ENCODE results near the gene ATP6V1G2.
"Not testable (repeated sequence)": the region's sequence is repeated elsewhere in the genome, so short reads cannot be mapped to it uniquely, and the experiment has no call there.

The ATP6V1G2 gene

DNA sequence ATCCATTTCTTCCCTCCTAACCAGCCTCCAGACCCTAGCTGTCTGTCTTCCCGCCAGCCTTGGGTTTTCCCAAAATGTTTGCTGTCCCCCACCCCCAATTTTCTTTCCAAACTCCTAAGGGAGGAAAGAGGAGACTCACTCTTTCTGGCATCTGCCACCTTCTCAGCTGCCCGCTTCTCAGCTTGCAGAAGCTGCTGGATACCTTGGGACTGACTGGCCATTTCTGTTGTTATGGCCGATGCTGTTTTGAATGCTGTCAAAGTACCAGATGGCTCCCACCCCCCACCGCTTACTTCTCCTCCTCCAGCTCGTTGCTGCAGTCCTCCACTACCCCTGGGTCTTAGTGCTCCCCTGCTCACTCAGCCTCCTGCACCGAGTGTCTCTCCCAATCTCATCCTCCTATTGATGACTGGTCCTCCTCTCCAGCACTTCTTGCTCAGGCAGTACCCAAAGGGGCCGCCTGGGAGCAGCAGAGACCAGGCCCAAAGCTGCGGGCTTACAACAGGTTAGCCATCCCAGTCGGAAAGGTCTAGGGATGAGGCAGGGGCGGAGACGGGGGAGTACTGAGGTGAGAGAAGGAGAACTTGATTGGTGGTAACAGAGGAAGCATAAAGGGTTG, at the start of gene ATP6V1G2:
Gene ATP6V1G2, minus strand, starts transcription at position 270 of the 619 bp plus-strand sequence. Its CDS starts 49 bp downstream, at position 221.
- DNase-seq: peak; percentile 80 to 85

DNA sequence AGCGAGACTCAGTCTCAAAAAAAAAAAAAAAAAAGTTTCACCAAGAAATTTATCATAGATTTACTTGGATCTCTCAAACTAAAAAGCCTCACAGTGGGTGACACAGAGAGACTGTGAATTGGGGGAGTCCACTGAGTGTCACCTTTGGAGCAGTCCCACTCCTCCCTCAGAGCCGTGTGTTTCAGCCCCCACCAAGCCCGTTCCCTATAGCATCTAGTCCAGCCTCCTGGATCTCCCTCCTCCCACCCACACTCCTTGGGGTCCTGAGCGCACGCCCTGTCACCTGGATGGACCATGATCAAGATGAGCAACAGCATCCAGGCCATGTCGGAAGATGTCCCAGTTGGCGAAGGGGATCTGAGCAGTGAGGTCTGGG, 46.0 kb upstream of the ATP6V1G2 start:
- DNase-seq: no peak

DNA sequence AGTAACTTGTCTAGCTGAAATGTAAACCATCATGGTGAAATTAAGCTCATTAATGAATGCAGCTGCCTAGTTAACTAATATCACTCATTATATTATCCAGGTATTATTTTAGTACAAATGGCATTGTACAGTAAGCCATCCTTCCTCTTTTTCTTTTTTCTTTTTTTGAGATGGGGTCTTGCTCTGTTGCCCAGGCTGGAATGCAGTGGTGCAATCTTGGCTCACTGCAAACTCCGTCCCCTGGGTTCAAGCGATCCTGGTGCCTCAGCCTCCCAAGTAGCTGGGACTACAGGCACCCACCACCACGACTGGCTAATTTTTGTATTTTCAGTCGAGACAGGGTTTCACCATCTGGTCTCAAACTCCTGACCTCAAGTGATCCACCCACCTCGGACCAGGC, 44.3 kb upstream of the ATP6V1G2 start:
- not testable (repeated sequence) for DNase-seq

DNA sequence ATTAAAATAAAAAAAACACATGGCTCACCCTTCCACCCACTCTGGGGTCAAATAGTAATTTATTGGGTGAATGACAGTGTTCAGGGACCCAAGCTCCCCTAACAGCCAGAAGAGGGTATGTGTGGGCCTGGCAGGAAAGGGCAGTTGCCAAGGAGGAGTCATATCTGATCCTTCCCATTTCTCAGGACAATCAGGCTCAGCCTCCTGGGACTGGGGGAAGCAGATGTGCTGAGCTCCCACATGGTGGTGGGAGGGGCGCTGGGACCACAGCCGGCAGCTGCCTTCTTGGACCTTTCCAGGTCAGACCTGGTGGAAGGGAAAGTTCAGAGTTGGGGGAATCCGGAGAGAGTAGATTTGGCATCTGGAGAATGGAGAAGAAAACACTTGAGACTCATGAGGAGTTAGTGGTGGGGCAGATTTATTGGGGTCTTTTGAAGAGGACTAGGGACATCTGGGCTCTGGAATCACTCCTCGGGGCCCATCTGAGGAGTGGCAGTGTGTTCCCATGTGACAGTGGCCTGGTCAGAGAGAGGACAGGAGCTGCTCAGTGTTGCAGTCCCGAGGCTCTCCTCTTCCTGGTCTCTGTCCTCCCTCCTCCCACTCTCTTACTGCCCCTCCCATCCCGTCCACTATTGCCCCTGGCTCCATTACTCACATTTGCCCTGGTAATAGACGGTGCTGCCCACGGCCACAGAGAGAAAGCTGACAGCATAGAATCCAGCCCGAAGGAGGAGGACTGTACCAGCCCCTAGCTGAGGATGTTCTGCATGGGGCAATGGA, 42.7 kb upstream of the ATP6V1G2 start:
- no peak for DNase-seq

GRCh38 chr6:31587791-31588777, 41.7 kb upstream of the ATP6V1G2 start:
- no peak for DNase-seq

DNA sequence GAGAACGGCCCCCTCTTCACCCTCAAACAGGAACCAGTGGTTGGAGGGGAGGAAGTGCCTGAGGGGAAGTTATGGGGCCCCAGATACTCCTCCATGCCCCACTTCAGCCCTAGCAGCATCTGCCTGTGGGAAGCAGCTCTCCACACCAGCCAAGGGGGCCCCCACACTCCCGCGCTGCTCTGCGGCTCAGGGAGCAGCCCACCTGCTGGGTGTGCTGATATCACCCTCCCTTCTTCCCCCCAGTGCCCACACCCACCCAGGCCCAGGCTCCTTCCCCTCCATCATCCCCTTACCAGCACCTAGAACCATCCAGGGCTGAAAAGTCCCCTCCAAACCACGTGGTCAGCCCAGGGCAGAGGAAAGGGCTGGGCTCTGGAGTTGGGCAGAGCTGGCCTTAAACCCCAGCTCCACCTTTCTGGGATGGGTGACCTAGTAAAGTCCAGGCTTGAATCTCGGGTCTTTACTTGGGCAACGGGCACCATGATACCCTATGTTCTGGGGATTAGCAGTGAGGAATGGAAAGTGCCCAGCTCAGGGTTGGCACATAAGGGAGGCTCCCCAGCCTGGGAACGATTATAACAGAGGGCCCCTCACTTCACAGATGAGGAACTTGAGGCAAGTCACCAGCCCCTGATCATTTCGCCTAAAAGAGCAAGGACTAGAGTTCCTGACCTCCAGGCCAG, 40.3 kb upstream of the ATP6V1G2 start:
- no peak for DNase-seq

DNA sequence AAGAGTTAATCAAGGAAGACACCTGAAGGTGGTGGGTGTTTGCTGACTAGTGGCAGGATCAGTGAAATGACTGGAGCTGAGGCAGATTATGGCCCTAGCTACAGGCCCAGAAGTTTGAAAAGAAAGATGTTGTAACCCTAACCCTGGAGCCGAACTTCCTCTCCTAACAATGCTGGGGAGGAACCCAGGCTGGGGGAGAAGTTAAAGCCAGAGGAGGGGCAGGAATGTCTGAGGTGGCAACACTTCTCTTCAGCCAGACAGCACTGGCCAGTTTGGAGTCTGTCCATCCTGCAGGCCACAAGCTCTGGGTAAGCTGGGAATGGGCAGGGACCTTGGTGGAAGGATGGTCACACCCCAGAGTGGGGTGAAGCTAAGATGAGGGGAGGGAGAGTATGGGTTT, 39.6 kb upstream of the ATP6V1G2 start, which contains the start of gene LST1:
Gene LST1, plus strand, starts transcription at position 270 of the 400 bp plus-strand sequence. CDS start 1,023 bp downstream, outside the sequence.
- no peak for DNase-seq

DNA sequence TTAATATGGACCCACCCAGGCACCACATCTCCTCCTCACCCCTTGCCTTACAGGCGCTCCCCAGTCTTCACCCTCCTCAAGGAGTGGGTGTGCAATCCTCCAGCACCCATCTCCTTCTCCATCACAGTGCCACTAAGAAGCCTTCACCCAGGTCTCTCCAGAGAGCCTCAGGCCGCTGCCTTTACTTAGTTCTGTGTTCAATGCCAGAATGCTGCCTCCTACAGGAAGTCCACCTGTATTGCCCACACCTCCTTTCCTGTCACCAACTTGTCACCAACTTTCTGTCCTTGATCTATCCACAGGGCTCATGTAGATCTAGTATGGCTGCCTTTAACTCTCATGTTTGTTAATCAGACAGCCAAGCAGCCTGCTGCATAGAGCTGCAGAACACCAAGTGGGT, 39.1 kb upstream of the ATP6V1G2 start:
- DNase-seq: peak; percentile 35 to 47

DNA sequence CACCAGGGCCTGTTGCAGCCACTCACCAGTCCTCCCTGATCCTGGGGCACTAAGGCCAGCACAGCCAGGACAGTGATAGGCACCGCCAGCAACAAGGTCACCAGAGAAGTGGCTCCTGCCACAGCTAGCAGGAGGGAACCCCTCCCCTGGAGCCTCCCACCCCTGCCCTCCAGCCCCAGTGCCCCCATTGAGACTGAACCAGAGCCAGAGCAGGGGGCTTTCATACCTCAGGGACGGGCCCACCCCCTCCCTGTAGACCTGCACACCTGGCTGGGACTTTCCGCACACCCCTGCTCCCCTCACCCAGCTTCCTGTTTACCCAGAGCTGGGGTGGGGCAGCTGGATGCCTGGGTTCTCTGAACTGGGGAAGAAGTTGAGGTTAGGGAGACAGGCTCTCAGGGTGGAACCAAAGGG, 35.8 kb upstream of the ATP6V1G2 start, which contains the start of gene LTB:
Gene LTB, minus strand, starts transcription at position 195 of the 414 bp plus-strand sequence. Its CDS starts 7 bp downstream, at position 188.
- peak; percentile 64 to 74 for DNase-seq

GRCh38 chr6:31581434-31582229, 35.2 kb upstream of the ATP6V1G2 start:
- DNase-seq: no peak

DNA sequence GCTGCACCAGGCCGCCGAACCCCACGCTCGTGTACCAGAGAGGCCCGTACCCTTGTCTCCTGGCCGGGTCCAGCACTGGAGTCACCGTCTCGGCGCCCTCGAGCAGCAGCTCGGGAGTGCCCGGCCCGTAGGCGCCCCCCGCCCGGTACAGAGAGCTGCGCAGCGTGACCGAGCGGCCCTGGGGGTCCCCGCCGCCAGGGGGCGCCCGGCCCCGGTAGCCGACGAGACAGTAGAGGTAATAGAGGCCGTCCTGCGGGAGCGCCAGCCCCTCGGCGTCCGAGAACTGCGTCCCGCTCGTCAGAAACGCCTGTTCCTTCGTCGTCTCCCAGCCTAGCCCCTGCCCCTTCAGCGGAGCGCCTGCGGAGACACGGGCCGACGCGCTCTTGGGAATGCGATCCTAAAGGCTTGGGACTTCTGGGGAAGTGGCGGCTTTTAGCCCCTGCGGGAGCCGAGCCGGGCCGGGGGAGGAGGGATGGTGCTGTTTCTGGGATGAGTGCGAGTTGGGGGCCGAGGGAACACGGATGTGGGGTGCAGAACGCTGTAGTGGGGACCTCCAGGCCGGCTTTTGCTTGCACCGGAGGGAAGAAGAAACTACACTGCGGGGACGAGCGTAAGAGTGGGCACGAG, 34.5 kb upstream of the ATP6V1G2 start:
- DNase-seq: peak; percentile 86 to 89

- DNase-seq: peak in 1 of 2 donors; percentile 30
Measured at GRCh38 chr6:31580438-31580740, 34.0 kb upstream of the ATP6V1G2 start.

GRCh38 chr6:31579546-31580437, 33.4 kb upstream of the ATP6V1G2 start:
- DNase-seq: peak in 1 of 2 donors; percentile 53

GRCh38 chr6:31579119-31579505, 32.7 kb upstream of the ATP6V1G2 start:
- peak in 1 of 2 donors; percentile 44 for DNase-seq

DNA sequence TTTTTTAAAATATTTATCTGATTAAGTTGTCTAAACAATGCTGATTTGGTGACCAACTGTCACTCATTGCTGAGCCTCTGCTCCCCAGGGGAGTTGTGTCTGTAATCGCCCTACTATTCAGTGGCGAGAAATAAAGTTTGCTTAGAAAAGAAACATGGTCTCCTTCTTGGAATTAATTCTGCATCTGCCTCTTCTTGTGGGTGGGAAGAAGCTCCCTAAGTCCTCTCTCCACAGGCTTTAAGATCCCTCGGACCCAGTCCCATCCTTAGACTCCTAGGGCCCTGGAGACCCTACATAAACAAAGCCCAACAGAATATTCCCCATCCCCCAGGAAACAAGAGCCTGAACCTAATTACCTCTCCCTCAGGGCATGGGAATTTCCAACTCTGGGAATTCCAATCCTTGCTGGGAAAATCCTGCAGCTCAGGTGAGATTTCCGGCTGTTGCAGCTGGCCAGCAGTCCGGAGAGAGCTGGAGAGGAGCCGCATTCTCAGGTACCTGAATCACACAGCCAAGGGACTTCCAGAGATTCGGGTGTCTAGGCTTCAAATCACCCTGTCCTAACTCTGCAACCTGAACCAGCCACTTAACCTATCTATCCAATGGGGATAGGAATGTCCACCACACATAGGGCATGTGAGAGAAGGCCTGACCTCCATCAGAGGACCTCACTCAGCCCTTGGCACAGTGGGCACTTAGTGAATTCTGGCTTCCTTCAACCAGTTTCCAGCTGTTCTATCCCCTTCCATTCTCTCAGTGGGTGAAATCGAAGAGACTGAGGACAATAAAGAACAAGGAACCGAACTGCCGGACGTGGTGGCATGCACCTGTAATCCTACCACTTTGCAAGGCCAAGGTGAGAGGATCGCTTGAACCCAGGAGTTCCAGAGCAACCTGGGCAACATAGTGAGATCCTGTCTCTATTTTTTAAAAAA, 32.0 kb upstream of the ATP6V1G2 start:
- peak in 1 of 2 donors; percentile 45 for DNase-seq

- DNase-seq: no peak
Measured at GRCh38 chr6:31577579-31577966, 31.2 kb upstream of the ATP6V1G2 start.

- peak; percentile 36 to 55 for DNase-seq
Measured at GRCh38 chr6:31576897-31577578, 30.6 kb upstream of the ATP6V1G2 start.
